ENCODE results near the gene GSTT2.

DNA sequence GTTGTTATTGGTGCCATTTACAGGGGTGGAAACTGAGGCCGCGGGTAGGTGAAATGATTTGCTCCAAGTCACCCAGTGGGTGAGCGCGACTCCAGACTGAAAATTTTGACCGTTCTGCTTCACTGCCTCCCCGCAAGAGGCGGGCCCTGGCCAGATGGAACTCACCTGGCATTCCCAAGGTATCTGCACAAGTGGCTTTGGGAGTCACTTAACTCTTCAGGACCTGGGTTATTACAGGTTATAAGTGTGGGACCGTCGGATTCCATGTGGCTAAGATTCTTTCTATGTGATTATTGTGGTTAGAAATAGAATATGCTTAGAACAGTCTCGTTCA is 31.8 kb downstream of the GSTT2 start:
- TF ChIP-seq, protein P1, sequence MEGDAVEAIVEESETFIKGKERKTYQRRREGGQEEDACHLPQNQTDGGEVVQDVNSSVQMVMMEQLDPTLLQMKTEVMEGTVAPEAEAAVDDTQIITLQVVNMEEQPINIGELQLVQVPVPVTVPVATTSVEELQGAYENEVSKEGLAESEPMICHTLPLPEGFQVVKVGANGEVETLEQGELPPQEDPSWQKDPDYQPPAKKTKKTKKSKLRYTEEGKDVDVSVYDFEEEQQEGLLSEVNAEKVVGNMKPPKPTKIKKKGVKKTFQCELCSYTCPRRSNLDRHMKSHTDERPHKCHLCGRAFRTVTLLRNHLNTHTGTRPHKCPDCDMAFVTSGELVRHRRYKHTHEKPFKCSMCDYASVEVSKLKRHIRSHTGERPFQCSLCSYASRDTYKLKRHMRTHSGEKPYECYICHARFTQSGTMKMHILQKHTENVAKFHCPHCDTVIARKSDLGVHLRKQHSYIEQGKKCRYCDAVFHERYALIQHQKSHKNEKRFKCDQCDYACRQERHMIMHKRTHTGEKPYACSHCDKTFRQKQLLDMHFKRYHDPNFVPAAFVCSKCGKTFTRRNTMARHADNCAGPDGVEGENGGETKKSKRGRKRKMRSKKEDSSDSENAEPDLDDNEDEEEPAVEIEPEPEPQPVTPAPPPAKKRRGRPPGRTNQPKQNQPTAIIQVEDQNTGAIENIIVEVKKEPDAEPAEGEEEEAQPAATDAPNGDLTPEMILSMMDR (IDR thresholded peaks at IDR 0.05): no peak
- no peak for TF ChIP-seq POLR2A (IDR thresholded peaks at IDR 0.05)
- no peak for TF ChIP-seq POLR2AphosphoS5 (IDR thresholded peaks at IDR 0.05)
